ENCODE results near the gene HARBI1. TPM values are rescaled to one million over a fixed set of nuclear protein-coding genes. Genes with fewer than 3 reads are reported as not detected.

The HARBI1 gene
- total and polyA plus RNA-seq, 2 of the 8 experiments (the other 6 are each of a cell fraction or from before 2014, with no cell fraction given) = 3.8 to 5.1 TPM

DNA sequence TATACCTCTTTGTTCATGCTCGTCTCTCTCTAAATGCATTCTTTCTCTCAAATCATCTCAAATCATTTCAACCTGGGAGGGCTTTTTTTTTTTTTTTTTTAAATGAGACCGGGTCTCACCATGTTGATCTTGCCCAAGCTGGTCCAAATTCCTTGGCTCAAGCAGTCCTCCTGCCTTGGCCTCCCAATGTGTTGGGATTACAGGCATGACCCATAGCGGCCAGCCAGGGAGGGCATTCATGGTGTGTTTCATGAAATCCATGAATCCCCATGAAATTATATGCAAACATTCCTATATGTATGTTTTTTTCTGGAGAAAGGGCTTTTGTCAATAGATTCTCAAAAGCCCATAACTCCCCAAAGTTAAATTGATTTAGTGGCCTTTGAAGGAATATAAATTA, 26.5 kb upstream of the HARBI1 start:
- Histone ChIP-seq H2AK5ac (ENCODE audit: low read depth, low read length) (no peak overlapping the region), H2AFZ (ENCODE audit: low read length) (no peak overlapping the region), H3K56ac (replicated peaks; ENCODE audit: insufficient read length, low read depth, low read length) (no peak overlapping the region), H4K91ac (replicated peaks; ENCODE audit: insufficient read length, low read length) (no peak overlapping the region), H3K9ac (replicated peaks in 1 of 4; ENCODE audit: extremely low read depth in 1 of 4, low read depth in 3 of 4, low read length in 3 of 4) (no peak overlapping the region), H3K36me3 (ENCODE audit: control insufficient read depth in 2 of 4, insufficient read depth in 4 of 4, low read length in 3 of 4) (peaks cover 2 to 24% (median 11%) of the 10 kb centered on the region in 4 experiments; a peak in 5 of 8 replicates), H4K8ac (ENCODE audit: extremely low read depth, insufficient read depth, low read length) (no peak overlapping the region), H2BK12ac (ENCODE audit: low read depth, low read length) (no peak overlapping the region), H3K79me1 (ENCODE audit: low read depth, low read length) (peaks cover 2% of the 10 kb centered on the region; the same call in 1 of the 2 replicates), H3K23ac (ENCODE audit: insufficient read length) (no peak overlapping the region), H2BK20ac (ENCODE audit: low read length) (no peak overlapping the region), H3K14ac (ENCODE audit: insufficient read length) (no peak overlapping the region), H3K4me3 (ENCODE audit: extremely low read depth in 1 of 4, insufficient read depth in 2 of 4, low read depth in 3 of 4, low read length in 4 of 4) (no peak overlapping the region), H2BK15ac (ENCODE audit: low read length) (no peak overlapping the region), H4K5ac (ENCODE audit: insufficient read length, low read depth, low read length) (no peak overlapping the region), H3K9me3 (ENCODE audit: insufficient read depth in 2 of 2, low read depth in 1 of 2, low read length in 1 of 2) (no peaks in the 10 kb centered on the region), H3K79me2 (ENCODE audit: control insufficient read depth in 1 of 2, insufficient read depth in 2 of 2, low read length in 2 of 2) (no peaks in the 10 kb centered on the region), H3K27me3 (replicated peaks in 1 of 4; ENCODE audit: control insufficient read depth in 3 of 4, extremely low read depth in 1 of 4, insufficient read depth in 3 of 4, low read length in 3 of 4) (no peaks in the 10 kb centered on the region), H3K4me1 (replicated peaks in 1 of 4; ENCODE audit: control insufficient read depth in 3 of 4, insufficient read depth in 4 of 4, low read length in 3 of 4) (no peaks in the 10 kb centered on the region), H4K20me1 (replicated peaks in 1 of 2; ENCODE audit: control insufficient read depth in 1 of 2, insufficient read depth in 2 of 2, low read length in 2 of 2) (no peaks in the 10 kb centered on the region), H2BK120ac (replicated peaks; ENCODE audit: low read depth, low read length) (no peak overlapping the region), H2BK5ac (ENCODE audit: low read depth, low read length) (no peak overlapping the region), H3K4ac (replicated peaks; ENCODE audit: insufficient read length, low read depth, low read length) (no peak overlapping the region), H3K18ac (ENCODE audit: extremely low read depth, low read length) (no peak overlapping the region), H3K23me2 (ENCODE audit: low read depth, low read length) (no peaks in the 10 kb centered on the region), H3K4me2 (ENCODE audit: insufficient read depth in 1 of 2, low read depth in 2 of 2, low read length in 2 of 2) (no peak overlapping the region), H3K27ac (ENCODE audit: low read depth, low read length) (no peak overlapping the region)
- FAIRE-seq (no peak), DNase-seq (ENCODE audit: low read depth in 1 of 2, low spot score in 2 of 2) (no peak)
- WGBS, 2 experiments (ENCODE audit: extremely low coverage in 1 of 2, insufficient coverage in 1 of 2, insufficient read length in 1 of 2, insufficient replicate concordance in 2 of 2, low coverage in 1 of 2, low lambda C conversion rate in 2 of 2, missing lambda C conversion rate in 1 of 2) = 85% methylated on average over 3 of the region's 3 CpGs; no CpG with 5 or more reads in 1 of the 2 experiments
- CTCF ChIA-PET (ENCODE audit: partially characterized antibody) = no interaction called here
- POLR2A ChIA-PET (ENCODE audit: partially characterized antibody) = no interaction called here
- no peak for TF ChIP-seq ZNF274 (IDR thresholded peaks at IDR 0.05; ENCODE audit: borderline replicate concordance, extremely low read depth, low read length)

Data from H1 (cell line).